Gastroesophageal sphincter (tissue), 4 donors: ENCODE data around the gene DMD. TPM values are rescaled to one million over a fixed set of nuclear protein-coding genes. Genes with fewer than 3 reads are reported as not detected.
"Not testable (repeated sequence)": the region's sequence is repeated elsewhere in the genome, so short reads cannot be mapped to it uniquely, and the experiment has no call there.

Source experiments
- ATAC-seq: fragments of 150-250 bp; one replicate; pipeline ENCODE4 v1.9.1; 2016; ENCODE audit warnings: mild to moderate bottlenecking, moderate library complexity
- H3K27ac ChIP-seq, 4 donors: fragments of 200-600 bp; sonication (generic) in 3 of 4; 1 replicate in 3 of 4; 2 replicates in 1 of 4; pipeline ENCODE4 v1.5.1; 2016 to 2019
- H3K27me3 ChIP-seq: fragments of 200-600 bp; sonication (generic); one replicate; pipeline ENCODE4 v1.5.1; 2019
- H3K36me3 ChIP-seq, 2 donors: fragments of 200-600 bp; sonication (generic); one replicate each; pipeline ENCODE4 v1.5.1; 2019; ENCODE audit warnings: control low read depth in 1 of 2
- H3K4me1 ChIP-seq, 3 donors: fragments of 200-600 bp; sonication (generic); 1 replicate in 2 of 3; 2 replicates in 1 of 3; pipeline ENCODE4 v1.5.1; 2016 to 2019; ENCODE audit warnings: control low read depth in 2 of 3
- H3K4me3 ChIP-seq, 2 donors: fragments of 200-600 bp; sonication (generic); one replicate each; pipeline ENCODE4 v1.5.1; 2019; ENCODE audit warnings: mild to moderate bottlenecking in 1 of 2, moderate library complexity in 1 of 2
- H3K9me3 ChIP-seq, 3 donors: fragments of 200-600 bp; sonication (generic); one replicate each; pipeline ENCODE4 v1.5.1; 2017 to 2019; ENCODE audit warnings: control low read depth in 2 of 3
- CTCF ChIP-seq, 4 experiments: fragments of 200-600 bp in 2 of 4; fragments of 450-650 bp in 2 of 4; sonication (generic) in 1 of 4; IDR thresholded peaks; one replicate each; pipeline ENCODE4 v1.5.1; 2017 to 2019; ENCODE audit warnings: antibody characterized with exemption in 4 of 4, mild to moderate bottlenecking in 2 of 4, moderate library complexity in 2 of 4
- EP300 ChIP-seq: sonication (generic); formaldehyde crosslinking; IDR thresholded peaks from one replicate; pipeline ENCODE4 v1.6.1; 2017; ENCODE audit warnings: antibody characterized with exemption, mild to moderate bottlenecking
- POLR2A ChIP-seq, 2 donors: fragments of 450-650 bp; IDR thresholded peaks; one replicate each; pipeline ENCODE4 v1.6.1; 2017; ENCODE audit warnings: antibody characterized with exemption in 2 of 2, mild to moderate bottlenecking in 2 of 2, moderate library complexity in 1 of 2
- POLR2AphosphoS5 ChIP-seq: sonication (generic); formaldehyde crosslinking; IDR thresholded peaks from one replicate; pipeline ENCODE4 v1.6.1; 2017; ENCODE audit warnings: antibody characterized with exemption
- WGBS, 2 donors: methylation state at CpG; one replicate each; pipeline ENCODE4 v1.1.5; 2018; ENCODE audit warnings: low coverage in 1 of 2; 5-methylcytosine and 5-hydroxymethylcytosine counted together
- total RNA-seq, 4 donors: library from RNA; depleted of rRNA; stranded (reverse); fragments of >200 nt; gene quantifications; one replicate each; pipeline ENCODE4 v1.1.0, GENCODE V29; 2016

Gene DMD
- total RNA-seq, 4 donors from 2014 or later, result 111 to 225 (median 183) TPM

- Histone ChIP-seq H3K4me3 (no peak overlapping the region), H3K27ac (no peak overlapping the region), H3K4me1 (peaks cover 0 to 13% (median 0%) of the 10 kb centered on the region in 3 donors), H3K36me3 (no peaks in the 10 kb centered on the region), H3K9me3 (no peaks in the 10 kb centered on the region), H3K27me3 (no peaks in the 10 kb centered on the region)
- no peak for ATAC-seq
- no peak for TF ChIP-seq POLR2AphosphoS5
- TF ChIP-seq POLR2A (IDR thresholded peaks at IDR 0.05), result no peak
- TF ChIP-seq EP300, result no peak
- TF ChIP-seq CTCF (IDR thresholded peaks at IDR 0.05), result no peak
- WGBS, 2 donors, result 22 to 71% methylated on average over 1 of the region's 1 CpG
Observed at GRCh38 chrX:32749070-32749469, 462.3 kb downstream of the DMD start.

- no peak overlapping the region for H3K4me3 ChIP-seq
- no peaks in the 10 kb centered on the region for H3K9me3 ChIP-seq
- no peaks in the 10 kb centered on the region for H3K27me3 ChIP-seq
- WGBS, 2 donors, result 4 to 38% methylated on average over 2 of the region's 2 CpGs
- ATAC-seq, result no peak
- TF ChIP-seq EP300 (no peak), POLR2AphosphoS5 (no peak), POLR2A (IDR thresholded peaks at IDR 0.05) (no peak), CTCF (IDR thresholded peaks at IDR 0.05) (no peak)
- no peak overlapping the region for H3K27ac ChIP-seq
- peaks cover 0 to 18% (median 0%) of the 10 kb centered on the region in 3 donors for H3K4me1 ChIP-seq
- no peaks in the 10 kb centered on the region for H3K36me3 ChIP-seq
Observed at GRCh38 chrX:32745323-32745722, 466.0 kb downstream of the DMD start.

GRCh38 chrX:32744921-32745320, 466.4 kb downstream of the DMD start:
- ATAC-seq, result no peak
- TF ChIP-seq CTCF (IDR thresholded peaks at IDR 0.05) (no peak), POLR2AphosphoS5 (no peak), EP300 (no peak), POLR2A (IDR thresholded peaks at IDR 0.05) (no peak)
- Histone ChIP-seq H3K4me1 (peaks cover 0 to 18% (median 0%) of the 10 kb centered on the region in 3 donors), H3K4me3 (no peak overlapping the region), H3K9me3 (no peaks in the 10 kb centered on the region), H3K27ac (no peak overlapping the region), H3K27me3 (no peaks in the 10 kb centered on the region), H3K36me3 (no peaks in the 10 kb centered on the region)
- WGBS, 2 donors, result 40% methylated on average over 1 of the region's 1 CpG; no CpG with 5 or more reads in 1 of the 2 donors

GRCh38 chrX:32741910-32742309, 469.4 kb downstream of the DMD start:
- Histone ChIP-seq H3K27me3 (no peaks in the 10 kb centered on the region), H3K36me3 (no peaks in the 10 kb centered on the region), H3K4me1 (peaks cover 0 to 18% (median 0%) of the 10 kb centered on the region in 3 donors), H3K27ac (no peak overlapping the region), H3K9me3 (no peaks in the 10 kb centered on the region), H3K4me3 (no peak overlapping the region)
- no peak for ATAC-seq
- WGBS, 2 donors, result 86% methylated on average over 3 of the region's 3 CpGs
- TF ChIP-seq POLR2A (IDR thresholded peaks at IDR 0.05), result no peak
- TF ChIP-seq CTCF (IDR thresholded peaks at IDR 0.05), result no peak
- TF ChIP-seq POLR2AphosphoS5, result no peak
- TF ChIP-seq EP300, result no peak

- Histone ChIP-seq H3K27ac (no peak overlapping the region), H3K27me3 (no peaks in the 10 kb centered on the region), H3K4me1 (no peaks in the 10 kb centered on the region), H3K4me3 (no peak overlapping the region), H3K36me3 (no peaks in the 10 kb centered on the region), H3K9me3 (no peaks in the 10 kb centered on the region)
- TF ChIP-seq EP300 (no peak), POLR2AphosphoS5 (no peak), CTCF (IDR thresholded peaks at IDR 0.05) (no peak), POLR2A (IDR thresholded peaks at IDR 0.05) (no peak)
- WGBS, 2 donors, result 79 to 80% methylated on average over 1 to 3 of the region's 4 CpGs
- no peak for ATAC-seq
Observed at GRCh38 chrX:32708542-32708941, 502.8 kb downstream of the DMD start.

GRCh38 chrX:32705385-32705784, 506.0 kb downstream of the DMD start:
- not testable (repeated sequence) for H3K9me3 ChIP-seq, H3K27ac ChIP-seq, H3K36me3 ChIP-seq, H3K27me3 ChIP-seq, ATAC-seq, H3K4me1 ChIP-seq, H3K4me3 ChIP-seq
- 68 to 97% methylated on average over 4 to 6 of the region's 9 CpGs for WGBS, 2 donors
